HL-60/S4 treated with phorbol 12-myristate 13-acetate at 8.2 ng/mL for 4 days and 3 days (cell line): ENCODE data around the gene DOCK2.

Source experiments
- in situ Hi-C: fragments of 300-500 bp; cut with MboI; formaldehyde crosslinking; loops from 2 replicates; pipeline ENCODE4 v1.15.0; 2022; ENCODE audit warnings: low sequenced_read_pairs

DOCK2 gene

GRCh38 chr5:169889572-169889971 is 252.5 kb downstream of the DOCK2 start:
- in situ Hi-C loops, result no loop called here

GRCh38 chr5:169893010-169893409 is 255.9 kb downstream of the DOCK2 start:
- in situ Hi-C loops, result no loop called here

- in situ Hi-C loops, result no loop called here
These were observed 256.5 kb downstream of the DOCK2 start for GRCh38 chr5:169893571-169893970.

- in situ Hi-C loops, result no loop called here
These were observed 258.9 kb downstream of the DOCK2 start for GRCh38 chr5:169895926-169896325.

GRCh38 chr5:169897481-169897880 is 260.4 kb downstream of the DOCK2 start:
- in situ Hi-C loops, result no loop called here

- in situ Hi-C loops, result no loop called here
These were observed 264.8 kb downstream of the DOCK2 start for GRCh38 chr5:169901896-169902295.

GRCh38 chr5:169904059-169904458 is 267.0 kb downstream of the DOCK2 start:
- in situ Hi-C loops, result no loop called here

GRCh38 chr5:169904508-169904907 is 267.4 kb downstream of the DOCK2 start:
- in situ Hi-C loops, result no loop called here

GRCh38 chr5:169905017-169905416 is 267.9 kb downstream of the DOCK2 start:
- in situ Hi-C loops, result no loop called here

- in situ Hi-C loops, result no loop called here
These were observed 269.9 kb downstream of the DOCK2 start for GRCh38 chr5:169906745-169907649.

- in situ Hi-C loops, result no loop called here
These were observed 271.8 kb downstream of the DOCK2 start for GRCh38 chr5:169908864-169909263.

- in situ Hi-C loops, result no loop called here
These were observed 272.9 kb downstream of the DOCK2 start for GRCh38 chr5:169909945-169910344.

GRCh38 chr5:169910393-169910792 is 273.3 kb downstream of the DOCK2 start:
- in situ Hi-C loops, result no loop called here

- in situ Hi-C loops, result no loop called here
These were observed 274.6 kb downstream of the DOCK2 start for GRCh38 chr5:169911448-169912212.

- in situ Hi-C loops, result no loop called here
These were observed 276.4 kb downstream of the DOCK2 start for GRCh38 chr5:169913479-169913878.

GRCh38 chr5:169914766-169915165 is 277.7 kb downstream of the DOCK2 start:
- in situ Hi-C loops, result no loop called here

GRCh38 chr5:169917500-169917899 is 280.4 kb downstream of the DOCK2 start:
- in situ Hi-C loops, result no loop called here

GRCh38 chr5:169918228-169918627 is 281.2 kb downstream of the DOCK2 start:
- in situ Hi-C loops, result no loop called here

- in situ Hi-C loops, result no loop called here
These were observed 283.4 kb downstream of the DOCK2 start for GRCh38 chr5:169920474-169920873.

GRCh38 chr5:169921384-169921783 is 284.3 kb downstream of the DOCK2 start:
- in situ Hi-C loops, result no loop called here

GRCh38 chr5:169921949-169922348 is 284.9 kb downstream of the DOCK2 start:
- in situ Hi-C loops, result no loop called here

GRCh38 chr5:169922474-169922873 is 285.4 kb downstream of the DOCK2 start:
- in situ Hi-C loops, result no loop called here
